HG02571 (cell line): ENCODE results near the gene SOWAHA.

Source experiments
- ATAC-seq: cut with Tn5 transposase; IDR thresholded peaks from one replicate; pipeline ENCODE4 v1.9.1; 2021; ENCODE audit warnings: mild to moderate bottlenecking, moderate library complexity; ENCODE audit not compliant: unreplicated experiment

Gene SOWAHA

DNA sequence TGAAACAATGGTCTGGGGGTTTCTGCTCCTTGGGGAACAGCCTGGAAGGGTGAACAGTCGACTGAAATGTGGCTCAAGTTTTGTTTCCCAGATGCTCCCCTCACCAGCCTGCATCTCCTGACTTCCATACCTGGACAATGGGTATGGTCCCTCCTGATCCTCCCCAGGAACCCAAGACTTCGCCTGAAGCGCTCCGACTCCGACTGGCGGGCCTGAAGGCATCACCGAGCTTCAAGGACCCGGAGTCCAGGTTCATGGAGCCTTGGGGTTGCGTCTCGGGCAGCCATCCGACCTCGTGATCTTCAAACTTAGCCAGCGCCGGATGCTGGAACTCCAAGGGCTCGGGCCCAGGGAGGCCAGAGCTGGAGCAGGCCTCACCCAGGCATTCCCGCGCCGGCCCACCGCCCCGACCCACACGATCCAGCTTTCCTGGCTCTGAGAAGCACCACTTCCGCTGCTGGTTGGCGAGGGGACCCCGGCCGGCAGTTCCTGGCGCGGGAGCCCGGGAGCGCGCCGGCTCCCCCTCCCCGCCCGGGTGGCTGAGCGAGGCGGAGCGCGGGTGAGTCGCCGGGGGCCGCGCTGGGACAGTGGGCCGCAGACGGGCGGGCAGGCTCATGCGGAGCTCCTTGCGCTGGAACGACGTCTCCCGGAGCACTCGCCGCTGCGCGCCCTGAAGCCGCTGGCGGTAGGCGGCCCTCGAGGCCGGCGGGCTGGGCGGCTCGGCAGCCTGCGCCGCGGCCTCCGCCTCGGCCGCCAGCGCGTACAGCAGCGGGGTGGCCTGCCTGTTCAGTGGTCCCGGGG lies 12.1 kb downstream of the SOWAHA start:
- ATAC-seq = no peak

DNA sequence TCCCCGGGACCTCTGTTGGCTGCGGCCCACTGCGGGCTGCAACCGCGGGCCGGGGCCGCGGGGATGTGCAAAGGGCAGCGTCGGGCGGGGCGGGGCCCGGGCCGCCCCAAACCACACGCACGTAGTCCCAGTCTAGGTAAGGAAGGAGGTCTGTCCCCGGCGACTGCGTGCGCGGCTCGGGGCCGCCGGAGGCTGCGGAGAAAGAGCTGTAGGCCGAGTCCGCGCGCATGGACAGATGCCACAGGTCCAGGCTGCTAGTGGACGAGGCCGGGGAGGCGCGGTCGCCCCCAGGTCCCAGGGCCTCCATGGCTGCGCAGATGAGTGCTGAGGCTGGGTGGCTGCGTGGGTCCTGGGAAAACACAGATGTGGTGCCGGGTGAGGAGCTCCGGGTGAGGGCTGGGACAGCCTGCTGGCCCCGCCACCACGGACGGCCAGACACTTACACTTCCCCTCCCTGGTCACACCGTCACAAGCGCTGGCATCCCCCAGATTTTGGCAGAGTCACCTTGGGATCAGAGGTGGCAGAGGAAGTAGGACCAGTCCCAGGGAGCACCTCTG lies 12.8 kb downstream of the SOWAHA start:
- ATAC-seq = no peak

DNA sequence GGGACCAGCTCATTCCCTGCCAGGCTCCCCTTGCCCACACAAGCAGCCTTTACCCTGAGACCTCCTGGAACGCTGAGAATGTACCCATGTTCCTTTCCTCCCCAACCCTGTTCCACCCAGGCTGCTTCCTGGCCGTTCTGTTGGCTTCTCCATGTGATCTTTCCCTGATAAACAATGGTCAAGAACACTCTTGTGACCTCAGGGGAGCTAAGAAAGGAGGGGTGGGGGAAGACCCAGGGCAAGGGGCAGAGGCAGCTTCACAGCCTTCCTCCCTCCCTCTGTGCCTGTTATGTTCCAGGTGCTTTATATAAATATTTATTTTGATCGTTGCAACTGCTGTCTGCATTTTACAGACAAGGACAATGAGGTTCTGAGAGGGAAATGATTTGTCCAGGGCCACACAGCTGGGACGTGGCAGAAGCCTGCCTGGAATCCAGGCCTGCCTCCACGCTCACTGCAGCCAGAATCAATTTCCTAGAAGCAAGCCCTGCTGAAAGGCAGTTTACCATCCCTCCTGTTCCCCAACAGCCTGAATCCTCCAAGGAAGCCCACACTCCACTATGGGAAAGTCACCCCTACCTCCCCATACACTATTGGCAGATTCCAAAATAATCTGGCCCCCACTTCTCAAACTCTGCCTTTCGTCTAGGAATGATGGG lies 13.5 kb downstream of the SOWAHA start:
- no peak for ATAC-seq

DNA sequence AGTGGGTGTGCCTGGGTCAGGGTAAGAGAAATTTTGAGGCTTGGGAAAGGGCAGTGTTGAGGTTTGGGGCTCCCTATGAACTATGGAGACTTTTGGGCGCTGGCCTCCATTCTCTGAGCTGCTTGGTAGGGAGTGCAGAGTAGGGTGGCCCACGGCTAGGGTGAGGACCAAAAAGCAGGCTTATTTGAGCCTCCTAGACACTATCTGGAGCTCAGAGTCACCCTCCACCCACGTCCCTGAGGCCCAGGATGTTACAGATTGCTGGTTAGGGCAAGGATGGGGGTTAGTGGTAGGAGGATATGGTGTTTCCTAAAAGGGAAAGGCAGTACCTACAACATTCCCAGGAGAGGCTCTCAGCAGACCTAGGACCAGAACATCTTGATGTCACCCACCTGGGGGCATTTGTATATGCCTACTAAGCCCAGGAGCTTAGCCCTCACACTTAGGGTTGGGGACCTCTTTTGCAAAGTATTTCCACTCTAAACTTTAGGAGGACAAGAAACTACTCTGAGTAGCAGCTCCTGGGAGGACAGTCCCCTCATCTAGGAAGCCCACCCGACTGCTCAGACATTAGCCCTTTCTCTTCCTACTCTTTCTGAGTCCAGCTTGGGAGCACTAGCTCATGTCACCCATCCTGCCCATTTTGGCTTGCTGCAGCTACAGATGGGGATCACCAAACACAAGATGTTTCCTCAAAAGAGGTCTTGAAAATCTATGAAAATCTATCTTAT lies 15.0 kb downstream of the SOWAHA start:
- ATAC-seq = no peak

DNA sequence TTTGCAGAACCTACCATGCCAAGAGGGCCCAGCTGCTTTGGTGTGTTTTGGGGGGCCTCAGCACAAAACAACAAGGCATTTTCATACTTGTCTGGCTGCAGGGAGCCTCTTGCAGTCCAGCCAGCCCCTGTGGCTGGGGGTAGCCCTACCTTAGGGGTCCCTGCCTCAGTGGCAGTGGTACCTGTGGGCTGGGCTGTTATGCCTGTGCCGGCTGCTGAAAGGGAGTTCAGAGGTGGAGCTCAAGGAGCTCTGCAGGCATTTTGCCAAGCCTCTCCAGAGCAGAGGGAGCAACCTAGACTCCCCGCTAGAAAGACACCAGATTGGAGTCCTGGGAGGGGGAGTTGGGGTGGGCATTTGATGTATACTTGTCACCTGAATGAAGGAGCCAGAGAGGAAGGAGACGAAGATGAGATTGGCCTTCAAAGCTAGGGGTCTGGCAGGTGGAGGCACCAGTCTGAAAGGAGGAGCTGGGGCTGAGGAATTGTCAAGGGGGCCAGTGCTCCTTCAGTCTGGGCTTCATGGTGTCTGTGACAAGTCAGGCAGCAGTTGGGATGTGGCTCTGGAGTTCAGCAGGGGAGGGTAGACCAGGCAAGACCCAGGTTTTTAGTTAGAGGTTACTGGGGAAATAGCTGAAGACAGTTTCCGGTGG lies 15.9 kb downstream of the SOWAHA start:
- ATAC-seq = no peak

DNA sequence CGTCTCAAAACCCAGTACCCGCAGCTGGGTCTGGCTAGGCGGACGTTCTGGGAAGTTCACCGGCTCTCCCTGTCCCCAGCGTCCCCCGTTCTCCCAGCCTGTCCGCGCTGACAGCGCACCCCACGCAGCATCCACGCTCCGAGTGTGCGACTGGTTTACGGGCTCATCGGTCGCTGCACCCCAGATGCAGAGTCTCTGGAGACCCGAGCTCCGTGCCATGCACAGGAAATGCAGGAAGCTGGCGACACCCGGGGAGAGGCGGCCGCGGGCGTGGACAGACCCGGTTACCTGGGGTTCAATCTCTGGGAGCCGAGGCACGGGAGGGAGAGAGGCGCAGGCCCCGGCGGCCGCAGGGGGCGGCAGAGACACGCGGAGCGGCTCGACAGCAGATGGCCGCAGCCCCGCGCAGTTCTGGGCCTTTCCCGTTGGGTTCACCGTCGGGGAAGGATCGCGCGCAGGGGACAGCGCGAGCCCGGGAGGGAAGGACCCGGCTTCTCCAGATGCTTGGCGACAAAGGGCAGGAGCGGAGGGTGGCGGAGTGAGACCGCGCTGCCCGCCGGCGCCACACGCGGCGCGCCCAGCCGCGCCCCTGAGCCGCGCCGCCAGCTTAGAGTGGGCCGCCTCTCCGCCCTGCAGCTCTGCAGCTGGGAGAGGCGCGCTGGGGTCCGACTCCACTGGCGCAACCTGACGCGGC lies 16.8 kb downstream of the SOWAHA start:
- peak; percentile 78 for ATAC-seq

DNA sequence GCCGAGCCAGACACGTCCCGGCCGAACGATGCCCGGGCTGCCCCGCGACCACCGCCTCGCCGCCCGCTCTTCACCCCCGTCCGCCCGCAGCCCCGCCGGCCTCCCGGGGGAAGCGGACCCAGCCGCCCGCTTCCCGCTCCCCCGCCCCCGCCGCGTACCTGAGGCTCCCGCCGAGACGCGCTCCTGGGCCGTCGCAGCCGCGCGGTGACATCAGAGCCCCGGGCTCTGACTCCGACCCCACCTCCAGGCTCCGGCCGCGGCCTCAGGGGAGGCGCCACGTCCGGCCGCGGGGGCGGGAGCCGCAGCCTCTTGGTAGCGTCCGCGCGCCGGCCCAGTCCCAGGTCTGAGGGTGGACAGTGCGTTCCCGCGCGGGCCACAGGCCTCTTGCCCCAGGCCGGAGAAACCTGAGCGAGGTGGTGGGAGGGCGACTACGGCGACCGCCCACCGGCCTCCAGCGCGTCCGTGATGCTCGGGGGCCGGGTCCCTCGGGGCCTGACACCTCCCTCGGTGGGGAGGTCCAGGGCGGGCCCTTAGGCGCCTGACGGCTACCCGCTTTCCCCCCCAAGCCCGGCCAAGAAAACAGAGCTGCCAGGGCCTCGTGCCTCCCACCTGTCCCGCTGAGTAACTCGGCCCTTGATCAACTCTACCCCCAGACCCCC lies 17.5 kb downstream of the SOWAHA start, which contains the start of gene SHROOM1:
Gene SHROOM1, minus strand, starts transcription at position 212 of the 659 bp plus-strand sequence. CDS start 4,507 bp downstream, outside the sequence.
- ATAC-seq = peak; percentile 78

DNA sequence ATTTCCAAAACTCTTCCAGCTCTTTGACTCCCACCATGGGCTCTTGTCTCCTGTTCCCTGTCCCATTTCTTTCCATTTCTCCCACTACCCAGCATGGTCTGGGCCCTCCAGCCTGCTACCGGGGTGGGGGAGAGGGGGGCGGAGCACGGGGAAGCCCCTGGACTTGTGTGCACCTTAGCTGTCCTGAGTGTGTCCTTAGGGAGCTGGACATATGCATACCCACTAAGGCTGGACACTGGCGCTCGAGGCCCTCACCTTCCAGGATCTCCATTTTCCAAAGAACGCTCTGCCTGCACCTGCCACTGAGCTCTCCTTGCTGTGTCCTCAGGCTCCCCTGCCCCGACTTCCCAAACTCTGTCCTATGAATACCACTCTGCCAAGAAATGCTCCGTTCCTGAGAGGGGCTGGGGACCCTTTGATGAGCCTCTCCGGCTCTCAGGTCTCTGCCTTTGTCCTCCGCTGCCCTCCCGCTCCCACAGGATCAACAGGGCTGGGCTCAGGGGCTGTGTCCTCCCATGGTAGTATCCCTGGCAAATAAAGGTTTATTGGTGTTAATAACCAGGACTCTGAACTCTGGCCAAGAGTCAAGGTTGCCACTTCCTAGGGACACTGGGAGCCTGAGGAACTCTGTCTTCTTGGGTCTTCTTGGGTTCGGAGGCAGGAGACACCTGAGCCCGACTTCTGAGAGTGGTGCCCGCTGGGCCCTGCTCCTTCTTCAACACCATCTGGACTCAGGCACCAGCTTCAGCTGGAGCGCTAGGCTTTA lies 18.2 kb downstream of the SOWAHA start:
- no peak for ATAC-seq

DNA sequence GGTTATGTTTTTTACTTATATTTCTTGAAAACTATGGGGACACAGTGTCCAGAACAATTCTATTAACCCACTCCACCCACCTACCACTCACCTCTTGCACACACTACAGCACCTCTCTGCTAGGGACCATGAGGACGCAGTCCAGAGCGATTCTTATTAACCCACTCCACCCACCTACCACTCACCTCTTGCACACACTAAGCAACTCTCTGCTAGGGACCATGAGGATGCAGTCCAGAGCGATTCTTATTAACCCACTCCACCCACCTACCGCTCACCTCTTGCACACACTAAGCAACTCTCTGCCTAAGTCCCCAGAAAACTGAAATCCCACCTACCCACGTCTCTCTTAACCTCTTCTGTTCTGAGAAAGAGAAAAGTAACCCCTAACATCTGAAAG lies 19.5 kb downstream of the SOWAHA start:
- no peak for ATAC-seq

DNA sequence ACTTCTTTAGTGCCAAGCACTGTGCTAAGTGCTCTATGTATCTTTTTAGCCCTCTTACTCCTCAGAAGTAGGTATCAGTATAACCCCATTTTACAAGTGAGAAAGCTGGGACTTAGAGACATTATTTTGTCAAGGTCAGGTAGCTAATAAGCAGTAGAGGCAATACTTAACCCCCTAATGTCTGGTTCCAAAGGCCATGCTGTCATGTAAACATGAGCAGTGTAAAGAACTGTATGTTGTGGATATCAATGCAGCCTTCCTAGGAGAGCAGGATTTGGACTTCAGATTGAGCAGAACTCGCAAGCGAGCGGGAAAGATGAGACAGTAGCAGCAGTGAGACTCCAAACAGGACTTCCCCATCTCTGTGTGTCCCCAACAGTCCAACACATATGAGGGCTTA lies 21.0 kb downstream of the SOWAHA start:
- ATAC-seq = no peak

DNA sequence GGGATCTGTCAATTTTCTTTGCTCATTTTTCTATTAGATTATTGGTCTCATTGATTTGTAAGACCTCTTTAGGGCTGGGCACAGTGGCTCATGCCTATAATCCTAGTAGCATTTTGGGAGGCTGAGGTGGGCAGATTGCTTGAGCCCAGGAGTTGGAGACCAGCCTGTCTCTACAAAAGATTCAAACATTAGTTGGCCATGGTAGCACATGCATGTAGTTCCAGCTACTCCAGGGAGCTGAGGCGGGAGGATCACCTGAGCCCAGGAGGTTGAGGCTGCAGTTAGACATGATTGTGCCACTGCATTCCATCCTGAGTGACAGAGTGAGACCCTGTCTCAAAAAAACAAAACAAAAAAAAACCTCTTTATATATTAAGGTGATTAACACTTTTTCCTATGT lies 23.8 kb downstream of the SOWAHA start:
- no peak for ATAC-seq

DNA sequence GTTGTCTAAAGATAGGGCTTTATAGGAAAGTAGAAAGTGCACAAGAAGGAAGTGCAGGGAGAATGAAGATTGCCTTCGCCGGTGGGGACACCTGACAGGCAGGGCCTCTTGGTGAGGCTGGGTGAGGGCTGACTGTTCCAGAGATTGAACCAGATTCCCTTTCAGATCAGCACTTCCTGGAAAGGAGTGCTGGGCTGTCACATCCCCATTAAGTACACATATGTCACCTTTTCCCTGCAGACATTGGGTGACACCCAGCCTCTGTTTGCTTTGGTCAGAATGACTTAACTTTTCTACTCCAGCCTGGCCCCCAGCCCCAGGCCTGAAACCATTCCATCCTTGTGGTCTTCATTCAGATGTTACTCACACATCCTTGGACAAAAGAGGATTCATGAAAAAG lies 24.8 kb downstream of the SOWAHA start:
- ATAC-seq = no peak

DNA sequence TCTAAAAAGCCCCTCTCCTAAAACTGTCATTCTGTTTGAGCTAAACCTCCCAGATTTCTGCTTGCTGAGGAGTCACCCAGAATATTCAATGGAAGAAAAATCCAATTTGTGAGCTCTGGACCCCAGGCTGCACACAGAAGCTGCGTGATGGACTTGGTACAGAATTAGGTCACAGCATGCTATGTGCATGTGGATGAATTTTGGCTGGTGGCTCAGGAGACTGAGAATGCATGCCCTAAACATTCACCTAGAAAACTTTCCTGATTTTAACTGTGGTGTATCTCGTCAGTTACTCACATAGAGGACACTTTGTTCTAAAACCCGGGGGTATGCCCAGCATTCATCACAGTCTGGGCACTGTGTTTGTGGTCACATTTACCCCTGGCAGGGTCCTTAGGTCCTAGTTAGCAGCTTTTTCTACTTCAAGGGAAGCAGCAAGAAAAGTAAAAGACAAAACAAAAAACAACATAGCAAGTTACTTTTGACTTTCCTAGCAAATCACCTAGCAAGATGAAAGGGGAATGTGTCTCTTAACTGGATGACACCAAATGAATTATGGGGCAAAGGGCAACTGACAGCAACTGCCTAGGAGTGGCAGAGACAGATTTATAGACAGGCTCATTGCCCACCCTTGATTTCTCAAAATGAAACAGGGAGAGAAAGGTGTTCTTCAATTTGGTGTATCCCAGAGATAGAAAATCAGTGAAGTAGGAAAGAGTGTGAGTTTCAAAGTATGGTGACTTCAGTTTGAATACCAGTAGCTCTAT lies 25.6 kb downstream of the SOWAHA start:
- ATAC-seq = no peak

DNA sequence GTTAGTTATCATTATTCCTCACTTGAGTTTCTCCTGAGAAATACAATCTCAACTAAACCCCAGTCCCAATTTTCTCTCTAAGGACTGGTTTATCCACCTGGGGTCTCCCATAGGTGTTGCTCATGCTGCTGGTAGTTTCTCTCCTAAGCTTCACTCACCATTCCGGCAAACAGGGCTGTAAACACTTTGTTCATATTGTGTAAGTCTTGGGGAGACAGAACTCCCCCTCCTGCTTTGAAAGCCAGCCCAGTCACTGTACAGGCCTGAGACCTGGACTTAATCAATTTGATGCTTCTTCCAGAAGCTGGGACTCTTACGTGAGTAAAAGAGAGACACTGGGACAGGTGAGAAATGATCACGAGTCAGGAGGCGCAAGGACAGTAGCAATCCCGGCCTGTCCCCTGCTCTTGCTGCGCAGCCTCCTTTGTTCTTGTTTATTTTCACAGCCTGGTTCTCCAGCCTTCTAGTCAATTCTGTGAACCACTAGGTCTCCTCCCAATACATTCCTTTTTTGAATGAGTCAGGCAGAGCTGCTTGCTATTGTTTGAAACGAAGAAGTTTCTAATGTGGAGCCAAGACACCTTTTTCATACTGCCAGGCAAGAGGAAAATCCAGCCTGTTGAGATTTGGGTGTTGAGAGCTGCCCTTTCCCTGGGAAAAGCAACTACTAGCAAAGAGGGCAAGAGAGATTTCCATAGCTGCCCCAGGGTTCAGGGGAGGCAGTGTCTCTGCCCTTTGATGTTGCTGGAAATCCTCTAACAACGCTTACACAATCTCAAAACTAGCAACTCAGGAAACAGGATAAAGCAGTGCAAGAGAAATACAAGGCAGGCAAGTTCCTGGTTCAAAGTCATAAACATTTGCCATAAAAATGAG lies 26.6 kb downstream of the SOWAHA start:
- ATAC-seq = no peak

DNA sequence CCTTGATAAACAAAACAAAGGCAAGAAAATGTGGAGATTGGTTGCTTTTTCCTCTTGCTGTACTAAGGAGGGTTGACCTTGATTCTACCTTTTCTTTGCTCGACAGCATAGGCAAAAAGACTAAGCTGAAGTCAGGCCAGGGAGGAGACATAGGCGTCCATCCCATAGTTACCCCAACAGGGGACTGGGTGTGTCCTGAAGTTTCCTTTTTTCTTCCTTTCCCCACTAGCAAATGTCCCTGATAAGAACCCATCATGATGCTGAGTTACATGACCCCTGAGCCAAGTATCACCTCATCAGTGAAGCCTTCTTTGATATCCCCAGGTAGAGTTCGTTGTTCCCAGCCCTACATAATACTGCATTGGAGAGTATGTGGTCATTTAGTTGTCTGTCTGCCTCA lies 27.2 kb downstream of the SOWAHA start:
- ATAC-seq = no peak

DNA sequence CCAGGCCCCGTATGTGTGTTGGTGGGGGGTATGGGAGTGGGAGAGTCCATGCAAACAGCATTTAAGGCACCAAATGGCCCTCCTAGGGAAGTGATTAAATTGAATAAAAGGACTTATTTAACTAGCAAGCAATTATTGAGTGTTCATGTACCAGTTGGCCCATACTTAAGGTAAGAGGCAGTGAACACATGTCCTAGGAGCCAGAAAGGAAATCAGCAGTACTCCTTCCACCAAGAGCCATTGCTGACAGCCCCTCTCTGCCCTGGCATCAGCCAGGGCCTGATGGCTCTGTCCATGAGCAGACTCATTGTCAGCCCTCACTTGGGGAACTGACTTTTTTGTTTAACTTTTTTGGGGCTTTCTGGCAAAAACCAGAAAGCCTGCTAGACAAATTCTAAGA lies 27.8 kb downstream of the SOWAHA start:
- no peak for ATAC-seq

DNA sequence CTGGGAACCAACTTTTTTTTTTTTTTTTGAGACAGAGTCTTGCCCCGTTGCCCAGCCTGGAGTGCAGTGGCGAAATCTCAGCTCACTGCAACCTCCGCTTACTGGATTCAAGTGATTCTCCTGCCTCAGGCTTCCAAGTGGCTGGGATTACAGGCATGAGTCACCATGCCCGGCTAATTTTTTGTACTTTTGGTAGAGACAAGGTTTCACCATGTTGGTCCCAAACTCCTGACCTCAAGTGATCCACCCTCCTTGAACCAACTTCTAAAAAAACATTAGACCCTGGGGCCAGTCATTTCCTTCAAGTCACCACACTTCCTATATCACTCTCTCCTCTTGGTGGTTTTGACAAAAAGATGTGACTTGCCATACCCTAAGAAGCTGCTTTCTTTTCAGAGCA lies 28.2 kb downstream of the SOWAHA start:
- ATAC-seq = no peak
